H1 (cell line): ENCODE results near the gene HDDC3. TPM values are rescaled to one million over a fixed set of nuclear protein-coding genes. Genes with fewer than 3 reads are reported as not detected.

Experiments
- CTCF ChIA-PET: fragments of 300-600 bp; sonication (Branson Sonifier 250); formaldehyde crosslinking; loops from one replicate; lab custom pipeline; 2021; ENCODE audit not compliant: partially characterized antibody; lab: Charles Lee
- POLR2A ChIA-PET: fragments of 300-600 bp; sonication (Branson Sonifier 250); formaldehyde crosslinking; loops from one replicate; lab custom pipeline; 2021; ENCODE audit warnings: inconsistent platforms; ENCODE audit not compliant: partially characterized antibody; lab: Charles Lee
- DNase-seq, 2 experiments: peaks; one replicate each; pipeline versions ENCODE4 v3.0.0 to v3.0.0-alpha.2; 2010 to 2022; ENCODE audit warnings: low spot score in 2 of 2, low read depth in 1 of 2, mixed read lengths in 1 of 2
- FAIRE-seq: peaks from 2 replicates; lab custom pipeline; 2011; peaks lifted over from hg19 to GRCh38; lab: Jason Lieb, UNC
- H2AFZ ChIP-seq: 2 replicates; pipeline ENCODE4 v1.8.1; 2012; ENCODE audit warnings: low read length, inconsistent platforms
- H2AK5ac ChIP-seq: 2 replicates; pipeline ENCODE4 v1.6.1; 2013; ENCODE audit warnings: low read depth, low read length
- H2BK120ac ChIP-seq: replicated peaks from 2 replicates; pipeline ENCODE3; 2013; ENCODE audit warnings: low read depth, low read length, inconsistent platforms
- H2BK12ac ChIP-seq: 2 replicates; pipeline ENCODE4 v1.6.1; 2013; ENCODE audit warnings: low read depth, low read length
- H2BK15ac ChIP-seq: 2 replicates; pipeline ENCODE4 v1.6.1; 2013; ENCODE audit warnings: low read length
- H2BK20ac ChIP-seq: 2 replicates; pipeline ENCODE4 v1.6.1; 2013; ENCODE audit warnings: low read length
- H2BK5ac ChIP-seq: 2 replicates; pipeline ENCODE4 v1.6.1; 2013; ENCODE audit warnings: low read depth, low read length
- H3K14ac ChIP-seq: 2 replicates; pipeline ENCODE4 v1.6.1; 2013; ENCODE audit warnings: inconsistent platforms; ENCODE audit not compliant: insufficient read length
- H3K18ac ChIP-seq: 2 replicates; pipeline ENCODE4 v1.6.1; 2013; ENCODE audit warnings: low read length; ENCODE audit errors: extremely low read depth
- H3K23ac ChIP-seq: 2 replicates; pipeline ENCODE4 v1.6.1; 2013; ENCODE audit warnings: inconsistent platforms; ENCODE audit not compliant: insufficient read length
- H3K23me2 ChIP-seq: 2 replicates; pipeline ENCODE4 v1.6.1; 2013; ENCODE audit warnings: low read depth, low read length
- H3K27ac ChIP-seq: 2 replicates; pipeline ENCODE4 v1.6.1; 2011; ENCODE audit warnings: low read depth, low read length, inconsistent platforms
- H3K27me3 ChIP-seq, 4 experiments: replicated peaks in 1 of 4; 1 replicate in 1 of 4; 2 replicates in 3 of 4; pipeline versions ENCODE4 v1.6.1 to v1.8.1; 2011 to 2013; ENCODE audit warnings: low read length in 3 of 4, mild to moderate bottlenecking in 3 of 4, inconsistent platforms in 2 of 4, mixed read lengths in 2 of 4, moderate library complexity in 1 of 4; ENCODE audit not compliant: control insufficient read depth in 3 of 4, insufficient read depth in 3 of 4; ENCODE audit errors: extremely low read depth in 1 of 4
- H3K36me3 ChIP-seq, 4 experiments: 2 replicates each; pipeline versions ENCODE4 v1.6.1 to v1.8.1; 2011 to 2013; ENCODE audit warnings: mild to moderate bottlenecking in 4 of 4, low read length in 3 of 4, moderate library complexity in 2 of 4, control low read depth in 1 of 4, inconsistent platforms in 1 of 4; ENCODE audit not compliant: insufficient read depth in 4 of 4, control insufficient read depth in 2 of 4
- H3K4ac ChIP-seq: replicated peaks from 2 replicates; pipeline ENCODE3; 2013; ENCODE audit warnings: low read length, low read depth, mixed read lengths, inconsistent platforms; ENCODE audit not compliant: insufficient read length
- H3K4me1 ChIP-seq, 4 experiments: replicated peaks in 1 of 4; 1 replicate in 1 of 4; 2 replicates in 3 of 4; pipeline versions ENCODE4 v1.6.1 to v1.8.1; 2011 to 2013; ENCODE audit warnings: low read length in 3 of 4, inconsistent platforms in 2 of 4, mixed read lengths in 1 of 4; ENCODE audit not compliant: insufficient read depth in 4 of 4, control insufficient read depth in 3 of 4
- H3K4me2 ChIP-seq, 2 experiments: 2 replicates each; pipeline versions ENCODE4 v1.6.1 to v1.8.1; 2011 to 2013; ENCODE audit warnings: low read depth in 2 of 2, low read length in 2 of 2, control low read depth in 1 of 2, inconsistent platforms in 1 of 2, mild to moderate bottlenecking in 1 of 2; ENCODE audit not compliant: insufficient read depth in 1 of 2
- H3K4me3 ChIP-seq, 4 experiments: fragments of 200-600, 300-600 bp in 1 of 4; sonication (generic), shearing (Covaris generic), sonication (Bioruptor Twin) in 1 of 4; 2 replicates each; pipeline versions ENCODE4 v1.5.1 to v1.8.1; 2011 to 2016; ENCODE audit warnings: low read length in 4 of 4, low read depth in 3 of 4, control low read depth in 2 of 4, inconsistent platforms in 2 of 4, mild to moderate bottlenecking in 2 of 4, mixed read lengths in 1 of 4, moderate library complexity in 1 of 4; ENCODE audit not compliant: insufficient read depth in 2 of 4; ENCODE audit errors: extremely low read depth in 1 of 4
- H3K56ac ChIP-seq: replicated peaks from 2 replicates; pipeline ENCODE3; 2013; ENCODE audit warnings: low read depth, mild to moderate bottlenecking, mixed read lengths, low read length, inconsistent platforms; ENCODE audit not compliant: insufficient read length
- H3K79me1 ChIP-seq: 2 replicates; pipeline ENCODE4 v1.6.1; 2013; ENCODE audit warnings: low read depth, low read length, control low read depth
- H3K79me2 ChIP-seq, 2 experiments: 2 replicates each; pipeline versions ENCODE4 v1.6.1 to v1.8.1; 2012 to 2013; ENCODE audit warnings: low read length in 2 of 2, mild to moderate bottlenecking in 2 of 2, inconsistent platforms in 1 of 2; ENCODE audit not compliant: insufficient read depth in 2 of 2, control insufficient read depth in 1 of 2
- H3K9ac ChIP-seq, 4 experiments: replicated peaks in 1 of 4; 1 replicate in 1 of 4; 2 replicates in 3 of 4; pipeline versions ENCODE4 v1.6.1 to v1.8.1; 2011 to 2013; ENCODE audit warnings: low read depth in 3 of 4, low read length in 3 of 4, control low read depth in 2 of 4, mild to moderate bottlenecking in 2 of 4, moderate library complexity in 2 of 4, inconsistent platforms in 1 of 4; ENCODE audit errors: extremely low read depth in 1 of 4
- H3K9me3 ChIP-seq, 2 experiments: 2 replicates each; pipeline versions ENCODE4 v1.6.1 to v1.8.1; 2012 to 2013; ENCODE audit warnings: mild to moderate bottlenecking in 2 of 2, moderate library complexity in 2 of 2, control low read depth in 1 of 2, inconsistent platforms in 1 of 2, low read depth in 1 of 2, low read length in 1 of 2, mixed read lengths in 1 of 2; ENCODE audit not compliant: insufficient read depth in 2 of 2
- H4K20me1 ChIP-seq, 2 experiments: replicated peaks in 1 of 2; 2 replicates each; pipeline versions ENCODE3 to v1.8.1; 2011 to 2013; ENCODE audit warnings: inconsistent platforms in 2 of 2, low read length in 2 of 2, mild to moderate bottlenecking in 1 of 2; ENCODE audit not compliant: insufficient read depth in 2 of 2, control insufficient read depth in 1 of 2
- H4K5ac ChIP-seq: 2 replicates; pipeline ENCODE4 v1.6.1; 2013; ENCODE audit warnings: low read length, low read depth, mixed read lengths, inconsistent platforms; ENCODE audit not compliant: insufficient read length
- H4K8ac ChIP-seq: 2 replicates; pipeline ENCODE4 v1.8.0; 2013; ENCODE audit warnings: mild to moderate bottlenecking, moderate library complexity, low read length, inconsistent platforms; ENCODE audit not compliant: insufficient read depth; ENCODE audit errors: extremely low read depth
- H4K91ac ChIP-seq: replicated peaks from 2 replicates; pipeline ENCODE3; 2013; ENCODE audit warnings: low read length, mixed read lengths, inconsistent platforms; ENCODE audit not compliant: insufficient read length
- BCL11A ChIP-seq, 2 experiments: IDR thresholded peaks; one replicate each; pipeline ENCODE4 v1.6.1; 2011; ENCODE audit warnings: low read depth in 2 of 2, low read length in 2 of 2, mild to moderate bottlenecking in 2 of 2
- CHD1 ChIP-seq: IDR thresholded peaks from 2 replicates; pipeline ENCODE4 v1.6.1; 2012; ENCODE audit warnings: low read depth, low read length, improper control_type of control experiment
- HDAC6 ChIP-seq: IDR thresholded peaks from one replicate; pipeline ENCODE4 v1.7.1; 2012; ENCODE audit warnings: low read depth, mild to moderate bottlenecking, inconsistent platforms, low read length, moderate library complexity
- KDM1A ChIP-seq: fragments of 200-600, 300-600 bp; sonication (generic); IDR thresholded peaks from 2 replicates; pipeline ENCODE4 v1.7.1; 2016; ENCODE audit warnings: mild to moderate bottlenecking, low read length, borderline replicate concordance
- MAFK ChIP-seq: IDR thresholded peaks from 2 replicates; pipeline ENCODE4 v1.6.1; 2012; ENCODE audit warnings: low read depth, mild to moderate bottlenecking, improper control_type of control experiment, low read length
- NANOG ChIP-seq: IDR thresholded peaks from 2 replicates; pipeline ENCODE4 v1.6.1; 2011; ENCODE audit warnings: low read length, low read depth, mild to moderate bottlenecking, inconsistent platforms; ENCODE audit not compliant: insufficient read depth, poor library complexity, severe bottlenecking
- POLR2A ChIP-seq, 2 experiments: IDR thresholded peaks; 1 replicate in 1 of 2; 2 replicates in 1 of 2; pipeline ENCODE4 v1.6.1; 2011; ENCODE audit warnings: low read depth in 2 of 2, low read length in 2 of 2, mild to moderate bottlenecking in 2 of 2; ENCODE audit errors: control extremely low read depth in 1 of 2
- RFX5 ChIP-seq: IDR thresholded peaks from 2 replicates; pipeline ENCODE4 v1.6.1; 2011; ENCODE audit warnings: low read depth, low read length, improper control_type of control experiment, borderline replicate concordance
- RNF2 ChIP-seq: fragments of 200-900, 300-1000 bp; sonication (generic); IDR thresholded peaks from 2 replicates; pipeline ENCODE4 v1.7.1; 2016; ENCODE audit warnings: borderline replicate concordance, low read depth, mild to moderate bottlenecking, antibody characterized with exemption, low read length; ENCODE audit not compliant: poor library complexity, severe bottlenecking; ENCODE audit errors: missing control alignments
- RXRA ChIP-seq: IDR thresholded peaks from 2 replicates; pipeline ENCODE4 v1.6.1; 2011; ENCODE audit warnings: low read depth, mild to moderate bottlenecking, low read length, moderate library complexity; ENCODE audit not compliant: insufficient read depth
- TEAD4 ChIP-seq: IDR thresholded peaks from 2 replicates; pipeline ENCODE4 v1.6.1; 2012; ENCODE audit warnings: low read depth, low read length, inconsistent platforms, mixed read lengths
- WGBS, 2 experiments: shearing (Covaris generic) in 1 of 2; methylation state at CpG; one replicate each; pipeline versions ENCODE4 v1.1.6 to v1.1.7; 2013 to 2015; ENCODE audit warnings: low lambda C conversion rate in 2 of 2, mixed read lengths in 2 of 2, inconsistent platforms in 1 of 2, low coverage in 1 of 2, missing lambda C conversion rate in 1 of 2; ENCODE audit not compliant: insufficient replicate concordance in 2 of 2, insufficient coverage in 1 of 2, insufficient read length in 1 of 2; ENCODE audit errors: extremely low coverage in 1 of 2, missing lambda C conversion rate in 1 of 2; 5-methylcytosine and 5-hydroxymethylcytosine counted together
- polyA plus RNA-seq, 7 experiments: library from polyadenylated mRNA; depleted of rRNA in 3 of 7; stranded (reverse) in 5 of 7; unstranded in 2 of 7; fragments of >200 nt in 5 of 7; fragments of 200-250 nt in 2 of 7; gene quantifications; 1 replicate in 5 of 7; 2 replicates in 1 of 7; 4 replicates in 1 of 7; pipeline versions ENCODE4 v1.2.1 to v1.2.3, GENCODE V29; 2011 to 2013; ENCODE audit warnings: missing spikeins in 2 of 7, mixed read lengths in 2 of 7
- total RNA-seq: library from RNA; stranded (reverse); fragmentation: NEBNext Ultra II Directional; extraction: Animal tissue kit (Norgen Biotek cat#: 25700); gene quantifications from 2 replicates; pipeline ENCODE4 v1.2.1, GENCODE V29; 2021
- TF ChIP-seq, protein P1 (sequence below): IDR thresholded peaks from 2 replicates; pipeline ENCODE4 v1.6.1; 2012; ENCODE audit warnings: inconsistent platforms
- TF ChIP-seq, protein P2 (sequence below): IDR thresholded peaks from 2 replicates; pipeline ENCODE4 v1.6.1; 2012; ENCODE audit warnings: inconsistent platforms

The HDDC3 gene
- total and polyA plus RNA-seq, 2 of the 8 experiments (the other 6 are each of a cell fraction or from before 2014, with no cell fraction given), result 16.3 to 16.5 TPM

DNA sequence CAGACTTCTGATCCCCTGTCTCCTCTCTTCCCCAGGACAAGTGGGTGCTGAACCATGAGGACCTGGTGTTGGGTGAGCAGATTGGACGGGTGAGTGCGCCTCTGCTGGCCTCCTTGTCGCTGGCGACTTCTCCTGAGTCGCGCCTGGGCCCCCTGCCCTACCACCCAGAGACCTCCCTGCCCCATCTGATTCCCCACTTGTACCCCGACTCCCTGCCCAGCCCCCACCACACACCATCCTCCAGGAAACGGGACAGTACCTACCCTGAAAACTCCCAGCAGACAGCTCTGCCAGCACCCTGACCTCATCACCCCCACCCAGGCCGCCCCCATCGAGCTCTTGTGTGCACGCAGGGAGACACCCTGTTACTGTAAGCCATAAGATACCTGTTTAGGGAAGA lies 40.3 kb downstream of the HDDC3 start:
- FAIRE-seq (no peak), DNase-seq (no peak)
- Histone ChIP-seq H4K20me1 (peaks cover 0 to 3% of the 10 kb centered on the region in 2 experiments), H3K4me3 (no peak overlapping the region), H4K91ac (no peak overlapping the region), H3K14ac (no peak overlapping the region), H3K79me1 (no peaks in the 10 kb centered on the region), H4K5ac (no peak overlapping the region), H2BK15ac (no peak overlapping the region), H3K27me3 (no peaks in the 10 kb centered on the region), H3K9me3 (no peaks in the 10 kb centered on the region), H2BK12ac (no peak overlapping the region), H3K4me2 (no peak overlapping the region), H3K36me3 (peaks cover 0 to 2% (median 0%) of the 10 kb centered on the region in 4 experiments; a peak in 2 of 8 replicates), H3K4me1 (peaks cover 0 to 2% (median 0%) of the 10 kb centered on the region in 4 experiments; a peak in 1 of 7 replicates), H2AFZ (no peak overlapping the region), H2BK5ac (no peak overlapping the region), H2AK5ac (no peak overlapping the region), H2BK120ac (no peak overlapping the region), H3K56ac (no peak overlapping the region), H3K27ac (no peak overlapping the region), H4K8ac (no peak overlapping the region), H3K23ac (no peak overlapping the region), H3K23me2 (no peaks in the 10 kb centered on the region), H3K18ac (no peak overlapping the region), H3K79me2 (no peaks in the 10 kb centered on the region), H2BK20ac (no peak overlapping the region), H3K9ac (no peak overlapping the region), H3K4ac (no peak overlapping the region)
- WGBS, 2 experiments, result 88% methylated on average over 9 of the region's 11 CpGs; no CpG with 5 or more reads in 1 of the 2 experiments
- ChIA-PET POLR2A (no interaction called here), CTCF (interaction anchor here (0.7 to 6.0 kb wide), 3 partner anchors 10 to 41 kb away, joined by 3 to 42 read pairs (median 4); partner anchors contain the start of genes HDDC3 and MAN2A2)
- TF ChIP-seq, protein P1, sequence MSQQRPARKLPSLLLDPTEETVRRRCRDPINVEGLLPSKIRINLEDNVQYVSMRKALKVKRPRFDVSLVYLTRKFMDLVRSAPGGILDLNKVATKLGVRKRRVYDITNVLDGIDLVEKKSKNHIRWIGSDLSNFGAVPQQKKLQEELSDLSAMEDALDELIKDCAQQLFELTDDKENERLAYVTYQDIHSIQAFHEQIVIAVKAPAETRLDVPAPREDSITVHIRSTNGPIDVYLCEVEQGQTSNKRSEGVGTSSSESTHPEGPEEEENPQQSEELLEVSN, result no peak
- TF ChIP-seq RNF2 (no peak), BCL11A (IDR thresholded peaks at IDR 0.05; ENCODE audit: low read depth in 2 of 2, low read length in 2 of 2) (no peak), RXRA (no peak), POLR2A (IDR thresholded peaks at IDR 0.05; ENCODE audit: control extremely low read depth in 1 of 2, low read depth in 2 of 2, low read length in 2 of 2) (no peak), RFX5 (no peak), CHD1 (no peak), NANOG (no peak), KDM1A (no peak), MAFK (no peak), TEAD4 (no peak), HDAC6 (no peak)
- TF ChIP-seq, protein P2, sequence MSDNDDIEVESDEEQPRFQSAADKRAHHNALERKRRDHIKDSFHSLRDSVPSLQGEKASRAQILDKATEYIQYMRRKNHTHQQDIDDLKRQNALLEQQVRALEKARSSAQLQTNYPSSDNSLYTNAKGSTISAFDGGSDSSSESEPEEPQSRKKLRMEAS, result no peak
